OCI-LY1 (cell line): ENCODE measurements around the gene RGMA.

Experiments
- H2AFZ ChIP-seq: fragments of 200-600 bp; sonication (generic), shearing (Covaris generic); 2 replicates; pipeline ENCODE4 v1.6.0; 2014; ENCODE audit warnings: antibody characterized with exemption, mild to moderate bottlenecking, low read length
- H3F3A ChIP-seq: fragments of 200-600 bp; sonication (generic), shearing (Covaris generic); 2 replicates; pipeline ENCODE4 v1.6.0; 2014; ENCODE audit warnings: mild to moderate bottlenecking, antibody characterized with exemption, low read length, moderate library complexity; ENCODE audit not compliant: insufficient read depth
- H3K27ac ChIP-seq: fragments of 200-600 bp; sonication (generic); 2 replicates; pipeline ENCODE4 v1.5.1; 2014; ENCODE audit warnings: low read length, mixed run types, mild to moderate bottlenecking, low read depth; ENCODE audit not compliant: poor library complexity, severe bottlenecking
- H3K27me3 ChIP-seq: fragments of 200-600 bp; sonication (generic); 2 replicates; pipeline ENCODE4 v1.6.0; 2014; ENCODE audit warnings: antibody characterized with exemption, mild to moderate bottlenecking, low read length, moderate library complexity; ENCODE audit not compliant: insufficient read depth
- H3K36me3 ChIP-seq: fragments of 200-600 bp; sonication (generic); 2 replicates; pipeline ENCODE4 v1.6.1; 2014; ENCODE audit warnings: mild to moderate bottlenecking, antibody characterized with exemption, low read length, moderate library complexity, mixed read lengths; ENCODE audit not compliant: insufficient read depth
- H3K4me1 ChIP-seq: fragments of 200-600 bp; sonication (generic); 2 replicates; pipeline ENCODE4 v1.5.1; 2014; ENCODE audit warnings: mild to moderate bottlenecking, low read length, moderate library complexity; ENCODE audit not compliant: insufficient read depth, severe bottlenecking
- H3K4me2 ChIP-seq: fragments of 200-600 bp; sonication (generic), shearing (Covaris generic); 2 replicates; pipeline ENCODE4 v1.6.1; 2014; ENCODE audit warnings: low read length
- H3K4me3 ChIP-seq: fragments of 200-600 bp; sonication (generic); 2 replicates; pipeline ENCODE4 v1.5.1; 2014; ENCODE audit warnings: low read length, low read depth, mild to moderate bottlenecking, mixed read lengths; ENCODE audit not compliant: poor library complexity, severe bottlenecking
- H3K79me2 ChIP-seq: fragments of 200-600 bp; shearing (Covaris generic); 2 replicates; pipeline ENCODE4 v1.6.1; 2016; ENCODE audit warnings: mixed run types, low read length, mixed read lengths; ENCODE audit not compliant: insufficient read depth
- H3K9ac ChIP-seq: fragments of 200-600 bp; sonication (generic), shearing (Covaris generic); 2 replicates; pipeline ENCODE4 v1.6.1; 2014; ENCODE audit warnings: mild to moderate bottlenecking, low read length, mixed read lengths
- H3K9me2 ChIP-seq: fragments of 200-600 bp; sonication (generic), shearing (Covaris generic); 2 replicates; pipeline ENCODE4 v1.6.1; 2014; ENCODE audit warnings: low read depth, mild to moderate bottlenecking, low read length, mixed read lengths
- H3K9me3 ChIP-seq: fragments of 200-600 bp; shearing (Covaris generic); 2 replicates; pipeline ENCODE4 v1.6.1; 2014; ENCODE audit warnings: low read length, mixed read lengths
- H4K20me1 ChIP-seq: fragments of 200-600 bp; sonication (generic), shearing (Covaris generic); 2 replicates; pipeline ENCODE4 v1.6.0; 2016; ENCODE audit warnings: mild to moderate bottlenecking, low read length; ENCODE audit not compliant: insufficient read depth
- EZH2 ChIP-seq: fragments of 200-600 bp; sonication (generic), shearing (Covaris generic); IDR thresholded peaks from 2 replicates; pipeline ENCODE4 v1.8.0; 2017; ENCODE audit warnings: borderline replicate concordance, mixed run types, mild to moderate bottlenecking, antibody characterized with exemption, low read length, moderate library complexity, mixed read lengths
- TF ChIP-seq, protein P1 (sequence below): fragments of 200-600 bp; sonication (generic), shearing (Covaris generic); IDR thresholded peaks from 2 replicates; pipeline ENCODE4 v1.5.1; 2017; ENCODE audit warnings: mild to moderate bottlenecking, antibody characterized with exemption, low read length, moderate library complexity, mixed read lengths

RGMA gene

DNA sequence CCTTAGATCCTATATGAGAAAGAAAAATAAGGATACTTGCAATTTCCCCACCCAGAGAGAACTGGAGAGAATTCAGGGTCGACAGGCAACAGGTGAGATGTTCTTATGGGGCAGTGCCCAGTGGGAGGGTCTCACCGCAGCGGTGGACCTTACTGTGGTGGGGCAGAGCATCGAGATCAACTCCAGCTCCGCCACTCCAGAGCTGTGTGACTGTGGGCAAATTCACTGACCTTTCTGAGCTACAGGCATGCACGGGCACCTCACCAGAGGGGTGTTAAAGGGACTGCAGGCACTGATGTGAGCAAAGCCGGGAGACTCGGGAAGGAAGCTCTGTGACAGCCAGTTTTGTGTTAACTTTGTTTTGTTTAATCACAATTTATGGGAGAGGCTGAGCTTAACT lies 30.9 kb downstream of the RGMA start:
- no peak overlapping the region for H3K4me3 ChIP-seq
- no peaks in the 10 kb centered on the region for H3K4me1 ChIP-seq
- no peaks in the 10 kb centered on the region for H3F3A ChIP-seq
- no peaks in the 10 kb centered on the region for H3K36me3 ChIP-seq
- no peaks in the 10 kb centered on the region for H3K79me2 ChIP-seq
- no peaks in the 10 kb centered on the region for H4K20me1 ChIP-seq
- 0 out of 2 replicates have a peak, but pooled peaks cover 5% of the 10 kb centered on the region for H3K27me3 ChIP-seq
- H3K9ac ChIP-seq, result no peak overlapping the region
- no peaks in the 10 kb centered on the region for H3K9me3 ChIP-seq
- H3K9me2 ChIP-seq, result no peaks in the 10 kb centered on the region
- no peak overlapping the region for H3K27ac ChIP-seq
- H3K4me2 ChIP-seq, result no peak overlapping the region
- no peak overlapping the region for H2AFZ ChIP-seq
- TF ChIP-seq, protein P1, sequence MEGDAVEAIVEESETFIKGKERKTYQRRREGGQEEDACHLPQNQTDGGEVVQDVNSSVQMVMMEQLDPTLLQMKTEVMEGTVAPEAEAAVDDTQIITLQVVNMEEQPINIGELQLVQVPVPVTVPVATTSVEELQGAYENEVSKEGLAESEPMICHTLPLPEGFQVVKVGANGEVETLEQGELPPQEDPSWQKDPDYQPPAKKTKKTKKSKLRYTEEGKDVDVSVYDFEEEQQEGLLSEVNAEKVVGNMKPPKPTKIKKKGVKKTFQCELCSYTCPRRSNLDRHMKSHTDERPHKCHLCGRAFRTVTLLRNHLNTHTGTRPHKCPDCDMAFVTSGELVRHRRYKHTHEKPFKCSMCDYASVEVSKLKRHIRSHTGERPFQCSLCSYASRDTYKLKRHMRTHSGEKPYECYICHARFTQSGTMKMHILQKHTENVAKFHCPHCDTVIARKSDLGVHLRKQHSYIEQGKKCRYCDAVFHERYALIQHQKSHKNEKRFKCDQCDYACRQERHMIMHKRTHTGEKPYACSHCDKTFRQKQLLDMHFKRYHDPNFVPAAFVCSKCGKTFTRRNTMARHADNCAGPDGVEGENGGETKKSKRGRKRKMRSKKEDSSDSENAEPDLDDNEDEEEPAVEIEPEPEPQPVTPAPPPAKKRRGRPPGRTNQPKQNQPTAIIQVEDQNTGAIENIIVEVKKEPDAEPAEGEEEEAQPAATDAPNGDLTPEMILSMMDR, result no peak
- TF ChIP-seq EZH2, result no peak

DNA sequence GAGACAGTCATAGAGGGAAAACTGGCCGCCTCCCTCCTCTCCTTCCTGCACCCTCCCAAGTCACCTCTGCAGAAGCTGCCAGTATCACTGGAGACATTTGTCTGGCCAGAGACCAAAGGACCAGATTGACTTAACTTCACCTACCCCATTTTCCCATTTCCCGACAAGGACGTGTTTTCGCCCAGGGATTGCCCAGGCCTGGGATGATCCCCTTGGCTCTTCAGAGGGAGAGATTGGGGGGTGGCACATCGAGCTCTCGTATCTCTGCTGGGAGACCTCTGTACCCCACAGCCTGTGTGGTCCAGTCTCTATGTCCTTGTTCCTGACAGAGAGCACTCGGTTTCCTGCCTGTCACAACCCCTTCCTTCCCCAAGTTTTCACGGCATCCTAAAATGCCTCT lies 31.4 kb downstream of the RGMA start:
- no peaks in the 10 kb centered on the region for H3K4me1 ChIP-seq
- no peak overlapping the region for H2AFZ ChIP-seq
- no peaks in the 10 kb centered on the region for H3K36me3 ChIP-seq
- 0 out of 2 replicates have a peak, but pooled peaks cover 5% of the 10 kb centered on the region for H3K27me3 ChIP-seq
- H3K9me2 ChIP-seq, result no peaks in the 10 kb centered on the region
- TF ChIP-seq, protein P1, result no peak
- TF ChIP-seq EZH2, result no peak
- no peak overlapping the region for H3K9ac ChIP-seq
- H3K79me2 ChIP-seq, result no peaks in the 10 kb centered on the region
- H3K9me3 ChIP-seq, result no peaks in the 10 kb centered on the region
- H4K20me1 ChIP-seq, result no peaks in the 10 kb centered on the region
- H3K4me3 ChIP-seq, result no peak overlapping the region
- no peak overlapping the region for H3K27ac ChIP-seq
- H3K4me2 ChIP-seq, result no peak overlapping the region
- H3F3A ChIP-seq, result no peaks in the 10 kb centered on the region

DNA sequence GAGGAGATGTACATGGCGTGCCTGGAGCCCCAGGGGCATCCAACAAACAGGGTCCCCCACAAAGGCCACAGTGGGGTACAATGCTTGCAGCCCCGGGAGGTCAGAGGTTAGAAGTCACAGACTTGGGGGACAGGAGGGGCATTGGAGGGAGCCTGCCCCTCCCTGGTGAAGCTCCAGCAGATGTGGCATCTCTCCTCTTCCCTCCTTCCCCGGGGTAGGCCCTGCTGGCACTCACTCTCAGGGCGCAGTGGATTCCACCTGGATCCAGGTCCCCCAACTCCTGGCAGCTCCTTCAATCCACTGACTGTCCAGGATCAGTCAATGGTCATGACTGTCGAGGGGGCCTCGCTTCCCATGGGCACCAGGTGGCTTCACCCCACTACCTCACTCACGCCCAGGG lies 32.2 kb downstream of the RGMA start:
- no peak for TF ChIP-seq EZH2
- TF ChIP-seq, protein P1, result no peak
- Histone ChIP-seq H3K79me2 (no peaks in the 10 kb centered on the region), H3K27ac (no peak overlapping the region), H4K20me1 (no peaks in the 10 kb centered on the region), H3K36me3 (no peaks in the 10 kb centered on the region), H2AFZ (no peak overlapping the region), H3K9ac (no peak overlapping the region), H3K4me2 (no peak overlapping the region), H3K9me2 (no peaks in the 10 kb centered on the region), H3K9me3 (no peaks in the 10 kb centered on the region), H3K4me3 (no peak overlapping the region), H3K4me1 (no peaks in the 10 kb centered on the region), H3K27me3 (0 out of 2 replicates have a peak, but pooled peaks cover 5% of the 10 kb centered on the region), H3F3A (no peaks in the 10 kb centered on the region)
